ENCODE measurements around the gene MYBBP1A. TPM values are rescaled to one million over a fixed set of nuclear protein-coding genes. Genes with fewer than 3 reads are reported as not detected.

The MYBBP1A gene
- polyA plus RNA-seq, 3 donors = 4.2 to 22.3 (median 5.3) TPM

- DNase-seq = no peak
- Histone ChIP-seq H3K79me2 (ENCODE audit: insufficient read depth, low read length) (no peaks in the 10 kb centered on the region), H3K4me3 (replicated peaks in 1 of 3; ENCODE audit: low read depth in 2 of 3, low read length in 3 of 3) (no peak overlapping the region), H3K4me1 (ENCODE audit: control insufficient read depth in 1 of 2, insufficient read depth in 2 of 2, low read length in 2 of 2) (no peaks in the 10 kb centered on the region), H4K20me1 (ENCODE audit: insufficient read depth, low read length) (no peaks in the 10 kb centered on the region), H2AFZ (ENCODE audit: insufficient read depth, low read depth, low read length, poor library complexity, severe bottlenecking) (no peak overlapping the region), H3K9ac (ENCODE audit: insufficient read depth, low read length, poor library complexity, severe bottlenecking) (no peak overlapping the region), H3K27me3 (ENCODE audit: control insufficient read depth in 2 of 2, insufficient read depth in 2 of 2, low read length in 2 of 2) (peaks cover 0 to 7% of the 10 kb centered on the region in 2 donors), H3K36me3 (replicated peaks in 1 of 2; ENCODE audit: control insufficient read depth in 1 of 2, insufficient read depth in 2 of 2, low read length in 2 of 2) (no peaks in the 10 kb centered on the region), H3K27ac (ENCODE audit: low read depth in 1 of 2, low read length in 2 of 2) (no peak overlapping the region), H3K9me3 (replicated peaks in 1 of 2; ENCODE audit: control insufficient read depth in 1 of 2, insufficient read depth in 1 of 2, low read length in 2 of 2) (no peaks in the 10 kb centered on the region), H3K4me2 (replicated peaks; ENCODE audit: extremely low read depth, low read length, poor library complexity, severe bottlenecking) (no peak overlapping the region)
- Mint-ChIP-seq H3K4me3 (no peak overlapping the region), H3K4me1 (no peaks in the 10 kb centered on the region), H3K27ac (no peak overlapping the region), H3K36me3 (no peaks in the 10 kb centered on the region), H3K27me3 (ENCODE audit: low read depth in 3 of 3) (peaks cover 5 to 32% (median 19%) of the 10 kb centered on the region in 3 donors), H3K9me3 (peaks cover 0 to 3% (median 0%) of the 10 kb centered on the region in 7 donors)
- no peak for TF ChIP-seq CTCF (IDR thresholded peaks at IDR 0.05)
- intact Hi-C loops (cut with micrococcal nuclease) = no loop called here
- WGBS (ENCODE audit: insufficient coverage) = no CpG with 5 or more reads among the region's 8 CpGs
Measured at GRCh38 chr17:4577386-4577993, 22.3 kb upstream of the MYBBP1A start.

DNA sequence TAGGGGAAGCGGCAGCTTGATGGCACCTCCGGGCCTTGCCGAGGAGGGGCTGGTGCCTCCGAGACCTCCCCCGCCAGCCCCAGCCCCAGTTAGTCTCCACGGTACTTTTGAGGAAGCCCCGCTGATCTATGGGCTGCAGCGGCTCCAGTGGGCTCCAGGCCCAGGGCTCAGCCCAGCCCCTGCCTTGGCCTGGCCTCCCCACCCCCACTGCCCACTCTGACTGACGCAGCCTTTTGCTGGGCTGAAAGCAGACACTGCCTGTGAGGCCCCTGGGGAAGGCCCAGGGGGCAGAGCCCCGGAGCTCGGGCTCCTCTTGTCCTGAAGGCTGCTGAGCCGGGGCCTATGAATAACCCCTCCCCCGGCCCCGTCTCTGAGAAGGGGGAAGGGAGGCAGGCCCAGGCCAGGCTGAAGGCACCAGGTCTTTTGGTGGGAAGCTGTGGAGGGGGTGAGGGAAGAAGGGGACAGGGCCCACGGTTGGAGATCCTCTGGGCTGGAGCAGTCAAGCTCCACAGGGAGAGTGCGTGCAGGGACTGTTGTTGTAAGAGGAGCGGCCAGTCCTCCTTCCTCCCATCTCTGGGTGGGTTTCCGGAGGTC lies 21.6 kb upstream of the MYBBP1A start:
- Histone ChIP-seq H3K9ac (ENCODE audit: insufficient read depth, low read length, poor library complexity, severe bottlenecking) (no peak overlapping the region), H2AFZ (ENCODE audit: insufficient read depth, low read depth, low read length, poor library complexity, severe bottlenecking) (no peak overlapping the region), H3K27me3 (ENCODE audit: control insufficient read depth in 2 of 2, insufficient read depth in 2 of 2, low read length in 2 of 2) (peaks cover 0 to 5% of the 10 kb centered on the region in 2 donors), H3K79me2 (ENCODE audit: insufficient read depth, low read length) (no peaks in the 10 kb centered on the region), H3K27ac (ENCODE audit: low read depth in 1 of 2, low read length in 2 of 2) (no peak overlapping the region), H4K20me1 (ENCODE audit: insufficient read depth, low read length) (no peaks in the 10 kb centered on the region), H3K4me1 (ENCODE audit: control insufficient read depth in 1 of 2, insufficient read depth in 2 of 2, low read length in 2 of 2) (no peaks in the 10 kb centered on the region), H3K9me3 (replicated peaks in 1 of 2; ENCODE audit: control insufficient read depth in 1 of 2, insufficient read depth in 1 of 2, low read length in 2 of 2) (no peaks in the 10 kb centered on the region), H3K4me2 (replicated peaks; ENCODE audit: extremely low read depth, low read length, poor library complexity, severe bottlenecking) (no peak overlapping the region), H3K36me3 (replicated peaks in 1 of 2; ENCODE audit: control insufficient read depth in 1 of 2, insufficient read depth in 2 of 2, low read length in 2 of 2) (no peaks in the 10 kb centered on the region), H3K4me3 (replicated peaks in 1 of 3; ENCODE audit: low read depth in 2 of 3, low read length in 3 of 3) (no peak overlapping the region)
- intact Hi-C loops (cut with micrococcal nuclease) = no loop called here
- no peaks in the 10 kb centered on the region for H3K4me1 Mint-ChIP-seq
- no peak for DNase-seq
- TF ChIP-seq CTCF (IDR thresholded peaks at IDR 0.05) = no peak
- WGBS (ENCODE audit: insufficient coverage) = 59% methylated on average over 12 of the region's 18 CpGs
- H3K4me3 Mint-ChIP-seq = no peak overlapping the region
- H3K9me3 Mint-ChIP-seq = peaks cover 0 to 3% (median 0%) of the 10 kb centered on the region in 7 donors
- H3K36me3 Mint-ChIP-seq = no peaks in the 10 kb centered on the region
- no peak overlapping the region for H3K27ac Mint-ChIP-seq
- H3K27me3 Mint-ChIP-seq (ENCODE audit: low read depth in 3 of 3) = peaks cover 5 to 26% (median 13%) of the 10 kb centered on the region in 3 donors
